Endothelial cell of umbilical vein (primary cell): ENCODE data around the gene NR3C2. TPM values are rescaled to one million over a fixed set of nuclear protein-coding genes. Genes with fewer than 3 reads are reported as not detected.
A peak's percentile ranks its signal among the peaks of the same experiment; 100 is the strongest.

Experiments
- BruUV-seq: library from RNA; stranded (reverse); fragments of 400-500 nt; replicated peaks from 2 replicates; lab custom pipeline; 2021; lab: Mats Ljungman, UMichigan
- CTCF ChIA-PET: fragments of 300-600, 350-600 bp; sonication (Branson Sonifier 250); formaldehyde crosslinking; loops from one replicate; lab custom pipeline; 2021; ENCODE audit warnings: antibody characterized with exemption, inconsistent platforms; lab: Charles Lee
- POLR2A ChIA-PET: fragments of 300-600, 350-600 bp; sonication (Branson Sonifier 250); formaldehyde crosslinking; loops from one replicate; lab custom pipeline; 2021; ENCODE audit warnings: antibody characterized with exemption, inconsistent platforms; lab: Charles Lee
- DNase-seq: peaks from one replicate; pipeline ENCODE4 v3.0.0-alpha.2; 2011; ENCODE audit warnings: low read depth, low spot score
- FAIRE-seq: peaks from 2 replicates; lab custom pipeline; 2011; peaks lifted over from hg19 to GRCh38; lab: Jason Lieb, UNC
- H2AFZ ChIP-seq: 2 replicates; pipeline ENCODE4 v1.6.0; 2012; ENCODE audit warnings: low read depth, low read length, control low read depth, inconsistent platforms
- H3K27ac ChIP-seq: 2 replicates; pipeline ENCODE4 v1.5.1; 2011; ENCODE audit warnings: low read depth, mild to moderate bottlenecking, control low read depth, low read length, moderate library complexity; ENCODE audit not compliant: insufficient read depth
- H3K27me3 ChIP-seq, 2 experiments: 2 replicates each; pipeline versions ENCODE4 v1.6.0 to v1.6.1; 2011; ENCODE audit warnings: low read length in 2 of 2, mixed read lengths in 1 of 2; ENCODE audit not compliant: control insufficient read depth in 2 of 2, insufficient read depth in 2 of 2
- H3K36me3 ChIP-seq, 2 experiments: 2 replicates in 1 of 2; 3 replicates in 1 of 2; pipeline ENCODE4 v1.5.1; 2011; ENCODE audit warnings: low read length in 2 of 2, mild to moderate bottlenecking in 1 of 2, moderate library complexity in 1 of 2; ENCODE audit not compliant: control insufficient read depth in 2 of 2, insufficient read depth in 2 of 2; ENCODE audit errors: extremely low read depth in 1 of 2
- H3K4me1 ChIP-seq: 3 replicates; pipeline ENCODE4 v1.5.1; 2011; ENCODE audit warnings: mild to moderate bottlenecking, low read length; ENCODE audit not compliant: control insufficient read depth, insufficient read depth; ENCODE audit errors: extremely low read depth
- H3K4me2 ChIP-seq: 2 replicates; pipeline ENCODE4 v1.6.1; 2011; ENCODE audit warnings: low read length, control low read depth, mixed read lengths; ENCODE audit not compliant: insufficient read depth
- H3K4me3 ChIP-seq, 3 experiments: fragments of 200-600 bp in 1 of 3; sonication (generic), shearing (Covaris generic) in 1 of 3; replicated peaks in 1 of 3; 2 replicates each; pipeline ENCODE4 v1.5.1; 2011 to 2016; ENCODE audit warnings: control low read depth in 3 of 3, low read length in 3 of 3, mild to moderate bottlenecking in 2 of 3, inconsistent platforms in 1 of 3, low read depth in 1 of 3, moderate library complexity in 1 of 3; ENCODE audit not compliant: insufficient read depth in 1 of 3
- H3K79me2 ChIP-seq: 2 replicates; pipeline ENCODE4 v1.6.0; 2012; ENCODE audit warnings: low read length, inconsistent platforms; ENCODE audit not compliant: control insufficient read depth, insufficient read depth
- H3K9ac ChIP-seq: replicated peaks from 2 replicates; pipeline ENCODE3; 2011; ENCODE audit warnings: low read length, control low read depth; ENCODE audit not compliant: insufficient read depth; ENCODE audit errors: extremely low read depth
- H3K9me1 ChIP-seq: replicated peaks from 3 replicates; pipeline ENCODE4 v1.6.0; 2011; ENCODE audit warnings: mild to moderate bottlenecking, low read length; ENCODE audit not compliant: control insufficient read depth, insufficient read depth; ENCODE audit errors: extremely low read depth
- H3K9me3 ChIP-seq: replicated peaks from 2 replicates; pipeline ENCODE4 v1.5.1; 2012; ENCODE audit warnings: low read length, inconsistent platforms; ENCODE audit not compliant: control insufficient read depth, insufficient read depth
- H4K20me1 ChIP-seq: replicated peaks from 2 replicates; pipeline ENCODE3; 2011; ENCODE audit warnings: mild to moderate bottlenecking, low read length; ENCODE audit not compliant: control insufficient read depth, insufficient read depth; ENCODE audit errors: extremely low read depth
- CTCF ChIP-seq, 2 donors: IDR thresholded peaks; 1 replicate in 1 of 2; 2 replicates in 1 of 2; pipeline ENCODE4 v1.5.1; 2011; ENCODE audit warnings: low read length in 2 of 2, mild to moderate bottlenecking in 2 of 2, moderate library complexity in 2 of 2, control low read depth in 1 of 2, inconsistent platforms in 1 of 2, low read depth in 1 of 2; ENCODE audit not compliant: insufficient read depth in 1 of 2; ENCODE audit errors: extremely low read depth in 1 of 2
- EZH2 ChIP-seq: IDR thresholded peaks from 2 replicates; pipeline ENCODE4 v1.6.1; 2012; ENCODE audit warnings: borderline replicate concordance, low read depth, mild to moderate bottlenecking, moderate library complexity, low read length, inconsistent platforms; ENCODE audit not compliant: severe bottlenecking
- FOS ChIP-seq: IDR thresholded peaks from 2 replicates; pipeline ENCODE4 v1.6.1; 2011; ENCODE audit warnings: mild to moderate bottlenecking, low read length, moderate library complexity, borderline replicate concordance; ENCODE audit not compliant: insufficient read depth
- GATA2 ChIP-seq: IDR thresholded peaks from 2 replicates; pipeline ENCODE4 v1.7.0; 2011; ENCODE audit warnings: low read depth, mild to moderate bottlenecking, moderate library complexity, mixed read lengths, low read length; ENCODE audit not compliant: insufficient read length, insufficient read depth
- JUN ChIP-seq: IDR thresholded peaks from 2 replicates; pipeline ENCODE4 v1.6.1; 2011; ENCODE audit warnings: borderline replicate concordance, low read depth; ENCODE audit not compliant: insufficient read length, insufficient read depth
- MYC ChIP-seq: IDR thresholded peaks from one replicate; pipeline ENCODE4 v1.6.1; 2011; ENCODE audit warnings: mild to moderate bottlenecking, low read depth, low read length
- POLR2A ChIP-seq: IDR thresholded peaks from 2 replicates; pipeline ENCODE4 v1.6.1; 2012; ENCODE audit warnings: low read depth, mild to moderate bottlenecking, control low read depth, low read length
- POLR2AphosphoS5 ChIP-seq: IDR thresholded peaks from 2 replicates; pipeline ENCODE4 v1.6.1; 2012; ENCODE audit warnings: low read depth, mild to moderate bottlenecking, control low read depth, low read length, moderate library complexity; ENCODE audit not compliant: insufficient read depth
- dilution Hi-C: fragments of 300-500 bp; cut with MboI; formaldehyde crosslinking; loops from one replicate; pipeline ENCODE4 v1.15.0; 2019; ENCODE audit warnings: low sequenced_read_pairs; ENCODE audit not compliant: extremely low pct_ligation_motif_present
- intact Hi-C: fragments of 100-400 bp; cut with micrococcal nuclease; formaldehyde crosslinking; loops from one replicate; pipeline ENCODE4 v1.10.0; 2022
- polyA plus RNA-seq, 4 experiments: library from polyadenylated mRNA; depleted of rRNA in 3 of 4; stranded (reverse) in 3 of 4; unstranded in 1 of 4; fragments of >200 nt; gene quantifications; 2 replicates each; pipeline versions ENCODE4 v1.2.1 to v1.2.3, GENCODE V29; 2011 to 2012; ENCODE audit warnings: missing spikeins in 1 of 4
- total RNA-seq: library from RNA; stranded (reverse); gene quantifications from 2 replicates; pipeline ENCODE4 v1.2.3, GENCODE V29; 2021
- TF ChIP-seq, protein P1 (sequence below): IDR thresholded peaks from 2 replicates; pipeline ENCODE4 v1.6.1; 2011; ENCODE audit not compliant: insufficient read depth, insufficient read length

NR3C2 gene
- total and polyA plus RNA-seq, 2 donors (not counting 3 experiments of a cell fraction or from before 2014, with no cell fraction given) = 4.8 to 16.4 TPM

- Histone ChIP-seq H3K27ac (peak overlapping the region; percentile 31), H3K27me3 (no peaks in the 10 kb centered on the region), H3K4me3 (no peak overlapping the region), H3K36me3 (no peaks in the 10 kb centered on the region), H3K4me2 (peak overlapping the region; percentile 58), H3K4me1 (peaks cover 19% of the 10 kb centered on the region), H2AFZ (peak overlapping the region; percentile 74), H3K9ac (peak overlapping the region; percentile 0), H3K9me3 (no peaks in the 10 kb centered on the region), H3K9me1 (no peaks in the 10 kb centered on the region), H4K20me1 (no peaks in the 10 kb centered on the region), H3K79me2 (no peaks in the 10 kb centered on the region)
- CTCF ChIA-PET = interaction anchor here (1.0 to 1.7 kb wide), 7 partner anchors 10 to 807 kb away, joined by 3 to 10 read pairs (median 3); no protein-coding TSS in a partner anchor
- dilution Hi-C loops = no loop called here
- BruUV-seq = no TSS peak
- TF ChIP-seq JUN (no peak), EZH2 (no peak), GATA2 (no peak)
- TF ChIP-seq, protein P1, sequence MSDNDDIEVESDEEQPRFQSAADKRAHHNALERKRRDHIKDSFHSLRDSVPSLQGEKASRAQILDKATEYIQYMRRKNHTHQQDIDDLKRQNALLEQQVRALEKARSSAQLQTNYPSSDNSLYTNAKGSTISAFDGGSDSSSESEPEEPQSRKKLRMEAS = no peak
- intact Hi-C loops = loop anchor here (2.0 kb wide), 1 partner anchor 220 kb away; no protein-coding TSS in a partner anchor
- no peak for FAIRE-seq
- no peak for DNase-seq
- POLR2A ChIA-PET = interaction anchor here (0.8 kb wide), 1 partner anchor 218 kb away, joined by 3 read pairs; the partner anchor contains the start of gene NR3C2
Observed at GRCh38 chr4:148224476-148224875, 217.7 kb downstream of the NR3C2 start.

- H3K9ac ChIP-seq = no peak overlapping the region
- no peak overlapping the region for H3K4me3 ChIP-seq
- no peaks in the 10 kb centered on the region for H3K36me3 ChIP-seq
- H4K20me1 ChIP-seq = no peaks in the 10 kb centered on the region
- H3K4me2 ChIP-seq = no peak overlapping the region
- H2AFZ ChIP-seq = no peak overlapping the region
- intact Hi-C loops = no loop called here
- FAIRE-seq (no peak), DNase-seq (peak; percentile 48)
- H3K79me2 ChIP-seq = no peaks in the 10 kb centered on the region
- H3K27me3 ChIP-seq = no peaks in the 10 kb centered on the region
- TF ChIP-seq EZH2 (no peak), FOS (no peak), GATA2 (no peak), POLR2A (no peak), JUN (no peak), CTCF (IDR thresholded peaks at IDR 0.05; ENCODE audit: extremely low read depth in 1 of 2, insufficient read depth in 1 of 2, low read depth in 1 of 2, low read length in 2 of 2) (no peak), POLR2AphosphoS5 (no peak), MYC (no peak)
- TF ChIP-seq, protein P1 = no peak
- dilution Hi-C loops = no loop called here
- ChIA-PET CTCF (interaction anchor here (0.9 to 1.7 kb wide), 2 partner anchors 9 to 15 kb away, joined by 3 to 10 read pairs; no protein-coding TSS in a partner anchor), POLR2A (interaction anchor here (0.6 kb wide), 1 partner anchor 153 kb away, joined by 5 read pairs; no protein-coding TSS in a partner anchor)
- H3K9me3 ChIP-seq = no peaks in the 10 kb centered on the region
- no peak overlapping the region for H3K27ac ChIP-seq
- H3K9me1 ChIP-seq = no peaks in the 10 kb centered on the region
- BruUV-seq = no TSS peak
- peaks cover 19% of the 10 kb centered on the region for H3K4me1 ChIP-seq
Observed at GRCh38 chr4:148222991-148223660, 219.1 kb downstream of the NR3C2 start.
